Activated T-cell treated with anti-CD3 and anti-CD28 coated beads for 4 hours (primary cell): ENCODE data around the gene TBX10.
"Not testable (repeated sequence)": the region's sequence is repeated elsewhere in the genome, so short reads cannot be mapped to it uniquely, and the experiment has no call there.

Experiments used
- DNase-seq: peaks from one replicate; pipeline ENCODE4 v3.0.0-alpha.2; 2020

Gene TBX10

DNA sequence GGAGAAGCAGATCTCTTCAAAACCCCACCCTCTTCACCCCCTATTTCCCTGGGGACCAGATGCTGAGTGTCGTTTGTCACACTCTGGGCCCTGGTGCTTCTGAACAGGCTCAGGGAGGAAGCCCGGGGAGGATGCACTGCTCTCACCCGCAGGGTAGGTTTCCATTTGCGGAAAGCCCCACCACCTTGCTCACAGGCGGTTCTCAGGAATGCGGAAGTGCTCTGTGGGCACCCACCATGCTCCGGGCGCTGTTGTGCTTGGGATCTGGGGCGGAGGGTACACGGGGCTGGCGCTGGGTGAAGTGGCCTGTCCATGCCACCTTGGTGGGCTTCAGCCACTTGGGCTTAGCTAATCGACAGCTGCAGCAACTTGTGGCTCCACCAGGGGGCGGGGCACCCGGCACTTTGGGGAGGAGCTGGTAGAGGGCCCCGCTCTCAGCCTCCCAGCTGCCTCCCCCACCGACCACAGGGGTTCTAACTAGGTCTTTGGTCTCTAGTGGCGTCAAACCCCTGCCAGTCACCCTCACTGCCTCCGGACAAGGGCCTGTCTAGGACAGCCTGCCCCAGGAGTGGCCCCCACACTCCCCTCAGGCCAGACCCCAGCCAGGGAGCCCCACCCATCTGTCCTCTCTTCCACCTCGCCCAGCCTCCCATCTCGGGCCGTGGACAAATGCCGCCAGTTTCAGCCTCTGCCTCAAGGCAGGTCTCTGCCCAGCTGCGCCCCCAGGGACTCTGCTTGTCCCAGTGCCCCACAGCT is 25.4 kb downstream of the TBX10 start:
- DNase-seq: peak; percentile 74

DNA sequence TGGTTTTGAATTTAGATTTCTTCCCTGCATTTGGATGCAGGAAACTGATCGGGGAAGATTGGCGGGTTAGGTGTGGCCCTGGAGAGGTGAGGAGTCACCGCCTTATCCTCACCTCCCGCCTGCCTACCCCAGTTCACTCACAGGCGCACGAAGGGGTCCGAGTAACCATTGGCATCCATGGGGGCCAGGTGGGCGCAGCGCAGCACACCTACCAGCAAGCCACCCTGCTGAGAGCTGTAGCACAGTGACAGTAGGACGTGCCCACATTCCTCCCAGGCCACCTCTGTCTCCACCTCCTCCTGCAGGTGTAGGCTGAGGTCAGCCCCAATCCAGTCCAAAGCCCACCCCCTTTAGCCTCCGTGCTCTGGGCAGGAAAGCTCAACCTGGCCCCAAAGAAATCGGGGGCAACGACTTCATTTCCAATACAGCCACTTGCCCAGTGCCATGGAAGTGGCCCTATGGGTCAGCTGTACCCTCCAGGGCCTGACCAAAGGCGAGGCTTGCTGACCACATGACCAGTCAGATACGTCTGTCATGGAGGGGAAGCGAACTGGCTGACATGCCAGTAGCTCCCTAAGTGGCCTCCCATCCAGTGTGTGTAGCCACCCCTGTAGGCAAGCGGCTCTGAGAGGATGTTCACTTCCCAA is 26.1 kb downstream of the TBX10 start:
- no peak for DNase-seq

DNA sequence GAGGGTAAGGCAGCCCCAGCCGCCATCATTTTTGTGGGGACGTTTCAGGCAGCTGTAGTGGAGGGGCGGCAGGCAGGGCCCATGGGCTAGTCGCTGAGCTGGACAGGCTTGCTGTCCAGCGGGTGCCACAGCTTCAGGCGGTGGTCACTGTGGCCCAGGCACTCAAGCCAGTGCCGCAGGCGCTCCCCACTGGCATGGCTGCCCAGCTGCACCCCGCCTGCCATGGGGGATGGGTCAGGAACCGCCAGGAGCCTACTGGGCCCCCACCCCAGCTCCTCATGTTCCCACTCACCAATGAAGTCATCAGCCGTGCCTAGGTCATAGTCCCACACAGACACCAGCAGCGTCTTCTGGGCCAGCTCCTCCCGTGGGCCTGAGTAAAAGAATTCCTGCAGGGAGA is 26.8 kb downstream of the TBX10 start:
- no peak for DNase-seq

DNA sequence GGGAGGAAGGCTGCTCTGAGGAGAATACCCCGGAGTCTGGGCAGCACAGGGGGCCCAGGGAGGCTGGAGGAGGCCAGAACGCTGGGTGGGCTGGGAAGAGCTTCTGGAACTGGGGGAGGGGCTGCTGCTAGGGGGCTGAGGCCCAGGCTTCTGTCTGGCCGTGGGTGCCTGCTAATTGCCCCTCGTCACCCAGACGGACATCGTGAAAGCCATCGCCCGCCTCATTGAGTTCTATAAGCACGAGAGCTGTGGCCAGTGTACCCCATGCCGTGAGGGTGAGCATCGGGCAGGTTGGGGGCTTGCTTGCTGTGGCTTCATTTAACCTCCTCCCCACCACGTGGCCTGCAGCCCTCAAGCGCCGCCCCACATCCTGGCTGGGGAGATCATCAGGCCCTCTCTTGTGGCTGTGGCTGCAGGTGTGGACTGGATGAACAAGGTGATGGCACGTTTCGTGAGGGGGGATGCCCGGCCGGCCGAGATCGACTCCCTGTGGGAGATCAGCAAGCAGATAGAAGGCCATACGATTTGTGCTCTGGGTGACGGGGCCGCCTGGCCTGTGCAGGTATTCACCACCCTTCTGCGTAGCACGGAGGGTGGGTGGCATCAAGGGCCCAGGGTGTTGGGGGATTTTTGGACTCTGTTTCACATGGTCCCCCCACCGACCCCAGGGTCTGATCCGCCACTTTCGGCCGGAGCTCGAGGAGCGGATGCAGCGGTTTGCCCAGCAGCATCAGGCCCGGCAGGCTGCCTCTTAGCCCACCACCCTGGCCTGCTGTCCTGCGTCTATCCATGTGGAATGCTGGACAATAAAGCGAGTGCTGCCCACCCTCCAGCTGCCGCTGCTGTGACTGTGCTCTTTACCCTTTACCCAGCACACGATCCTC is 27.6 kb downstream of the TBX10 start:
- DNase-seq: no peak

DNA sequence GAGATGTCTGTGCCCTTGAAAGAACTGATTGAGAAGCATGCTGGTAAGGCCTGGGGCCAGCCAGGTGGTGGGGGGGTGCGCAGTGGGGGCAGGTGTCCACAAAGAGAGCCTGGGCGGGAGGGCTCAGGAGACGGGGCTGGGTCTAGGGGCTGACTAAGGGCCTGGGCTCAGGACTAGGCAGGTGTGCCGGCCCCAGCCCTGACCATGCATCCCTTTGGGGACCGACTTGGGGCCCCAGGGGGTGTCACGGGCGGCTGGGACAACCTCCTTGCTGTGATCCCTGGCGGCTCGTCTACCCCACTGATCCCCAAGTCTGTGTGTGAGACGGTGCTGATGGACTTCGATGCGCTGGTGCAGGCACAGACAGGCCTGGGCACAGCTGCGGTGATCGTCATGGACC is 28.4 kb downstream of the TBX10 start:
- DNase-seq: no peak

DNA sequence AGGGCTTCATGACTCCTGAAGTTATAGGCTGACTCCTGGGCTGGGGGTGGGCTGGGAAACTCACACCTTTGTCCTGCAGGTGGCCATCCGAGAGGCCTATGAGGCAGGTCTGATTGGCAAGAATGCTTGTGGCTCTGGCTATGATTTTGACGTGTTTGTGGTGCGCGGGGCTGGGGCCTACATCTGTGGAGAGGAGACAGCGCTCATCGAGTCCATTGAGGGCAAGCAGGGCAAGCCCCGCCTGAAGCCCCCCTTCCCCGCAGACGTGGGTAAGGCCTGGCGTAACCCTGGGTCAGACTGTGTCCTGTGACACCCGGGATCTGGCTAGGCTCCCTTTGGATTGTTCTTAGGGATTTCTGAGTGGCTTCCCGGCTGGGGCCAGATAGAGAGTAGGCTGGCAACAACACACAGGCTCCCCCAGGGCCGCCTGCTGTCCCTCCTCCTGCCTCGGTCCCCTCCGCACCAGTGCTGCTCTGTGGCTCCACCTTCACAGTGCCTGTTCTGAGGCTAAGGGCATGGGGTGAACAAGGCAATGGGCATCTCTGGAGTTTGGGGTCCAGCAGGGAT is 29.2 kb downstream of the TBX10 start:
- DNase-seq: no peak

DNA sequence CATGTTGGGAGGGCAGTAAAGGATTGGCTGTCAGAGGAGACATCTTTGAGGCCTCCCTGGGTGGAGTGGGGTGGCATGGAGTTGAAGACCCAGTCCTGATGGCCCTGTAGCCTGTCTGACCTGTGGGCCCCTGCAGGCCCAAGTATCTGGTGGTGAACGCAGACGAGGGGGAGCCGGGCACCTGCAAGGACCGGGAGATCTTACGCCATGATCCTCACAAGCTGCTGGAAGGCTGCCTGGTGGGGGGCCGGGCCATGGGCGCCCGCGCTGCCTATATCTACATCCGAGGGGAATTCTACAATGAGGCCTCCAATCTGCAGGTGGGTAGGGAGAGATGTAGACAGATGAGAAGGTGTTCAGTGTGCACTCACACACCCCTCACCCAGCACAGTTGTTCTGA is 30.2 kb downstream of the TBX10 start:
- DNase-seq: no peak

DNA sequence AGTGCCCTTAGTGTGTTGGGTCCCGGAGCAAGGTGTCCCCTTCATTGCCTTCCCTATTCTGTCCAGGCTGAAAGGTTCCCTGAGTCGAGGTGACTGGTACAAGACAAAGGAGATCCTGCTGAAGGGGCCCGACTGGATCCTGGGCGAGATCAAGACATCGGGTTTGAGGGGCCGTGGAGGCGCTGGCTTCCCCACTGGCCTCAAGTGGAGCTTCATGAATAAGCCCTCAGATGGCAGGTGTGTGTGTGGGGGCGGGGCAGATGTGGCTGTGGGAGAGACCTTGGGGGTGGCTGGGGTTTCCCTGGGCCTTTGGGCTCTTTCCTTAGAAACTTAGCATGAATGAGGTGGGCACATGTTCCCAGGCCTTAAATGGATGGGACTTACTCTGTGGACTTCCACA is 31.1 kb downstream of the TBX10 start:
- no peak for DNase-seq

DNA sequence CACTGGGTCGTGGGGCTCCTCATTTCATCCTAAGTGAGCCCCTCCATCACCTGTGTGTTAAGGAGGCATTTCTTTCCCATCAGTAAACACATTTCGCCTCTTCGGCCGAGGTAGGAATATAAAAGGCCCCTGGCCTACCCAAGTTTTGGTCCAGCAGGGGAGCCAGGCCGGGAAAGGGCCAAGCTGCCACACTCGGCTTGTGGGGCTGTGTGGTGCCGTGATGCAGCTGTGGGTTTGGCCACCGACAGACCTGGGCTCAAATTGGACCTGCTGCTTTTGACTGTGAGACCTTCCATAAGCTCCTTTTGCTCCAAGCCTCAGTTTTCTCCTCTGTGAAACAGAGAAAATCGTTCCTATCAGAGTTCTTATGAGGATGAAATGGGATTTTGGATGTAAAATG is 32.1 kb downstream of the TBX10 start:
- no peak for DNase-seq

DNA sequence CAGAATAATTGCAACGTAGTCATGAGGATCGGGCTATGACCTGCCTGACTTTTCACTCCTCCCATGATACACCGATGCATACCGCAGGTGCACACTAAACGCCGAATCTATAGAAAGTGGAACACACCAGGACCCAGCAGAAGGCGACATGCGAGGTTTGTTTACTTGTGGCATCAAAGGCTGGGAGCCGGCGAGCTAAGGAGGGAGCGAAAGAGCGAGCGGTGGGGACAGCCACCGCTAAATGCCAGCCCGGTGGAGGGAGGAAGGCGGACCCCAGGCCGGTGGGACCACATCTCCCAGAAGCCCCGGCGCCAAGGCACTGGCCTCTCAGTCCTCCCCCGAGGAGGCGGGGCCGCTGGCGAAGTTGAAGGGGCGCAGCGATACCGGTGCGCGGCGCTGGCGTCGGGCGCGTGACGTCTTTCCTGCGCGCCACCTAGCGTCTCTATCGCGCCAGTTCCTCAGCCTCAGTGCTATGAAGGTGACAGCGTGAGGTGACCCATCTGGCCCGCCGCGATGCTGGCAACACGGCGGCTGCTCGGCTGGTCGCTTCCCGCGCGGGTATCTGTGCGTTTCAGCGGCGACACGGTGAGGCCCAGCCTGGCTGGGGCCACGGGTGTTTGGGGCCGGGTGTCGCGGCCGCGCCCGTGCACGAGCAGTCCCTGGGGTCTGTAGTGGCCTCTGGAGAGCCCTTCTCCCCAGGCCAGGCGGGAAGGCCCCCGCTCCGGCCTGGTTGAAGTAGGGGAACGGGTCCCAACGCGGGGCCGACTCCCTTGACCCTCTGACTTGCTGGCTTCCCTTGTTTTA is 32.9 kb downstream of the TBX10 start, which contains the start of gene NDUFV1:
NDUFV1 (plus strand) TSS at position 445 of the 804 bp plus-strand sequence; CDS start at position 514, 69 bp downstream.
- DNase-seq: peak; percentile 94

DNA sequence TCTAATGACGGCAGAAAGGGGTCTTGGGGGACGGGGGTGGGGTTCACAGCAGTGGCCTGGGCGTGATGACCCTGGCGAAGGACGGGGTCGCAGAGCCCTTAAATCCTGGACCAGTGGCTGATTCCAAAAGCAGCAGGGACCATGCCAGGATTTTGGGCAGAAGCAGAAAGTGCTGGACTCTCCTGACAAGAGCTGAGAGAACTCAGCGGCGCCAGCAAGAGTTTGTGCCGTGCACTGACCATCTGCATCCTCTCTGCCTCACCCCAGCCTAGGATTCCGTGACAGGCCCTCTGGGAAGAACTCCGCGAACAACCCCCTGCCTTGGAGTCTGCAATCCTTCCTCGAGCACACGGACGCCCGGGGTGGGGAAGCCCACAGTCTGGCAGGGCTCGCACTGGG is 33.5 kb downstream of the TBX10 start:
- no peak for DNase-seq

DNA sequence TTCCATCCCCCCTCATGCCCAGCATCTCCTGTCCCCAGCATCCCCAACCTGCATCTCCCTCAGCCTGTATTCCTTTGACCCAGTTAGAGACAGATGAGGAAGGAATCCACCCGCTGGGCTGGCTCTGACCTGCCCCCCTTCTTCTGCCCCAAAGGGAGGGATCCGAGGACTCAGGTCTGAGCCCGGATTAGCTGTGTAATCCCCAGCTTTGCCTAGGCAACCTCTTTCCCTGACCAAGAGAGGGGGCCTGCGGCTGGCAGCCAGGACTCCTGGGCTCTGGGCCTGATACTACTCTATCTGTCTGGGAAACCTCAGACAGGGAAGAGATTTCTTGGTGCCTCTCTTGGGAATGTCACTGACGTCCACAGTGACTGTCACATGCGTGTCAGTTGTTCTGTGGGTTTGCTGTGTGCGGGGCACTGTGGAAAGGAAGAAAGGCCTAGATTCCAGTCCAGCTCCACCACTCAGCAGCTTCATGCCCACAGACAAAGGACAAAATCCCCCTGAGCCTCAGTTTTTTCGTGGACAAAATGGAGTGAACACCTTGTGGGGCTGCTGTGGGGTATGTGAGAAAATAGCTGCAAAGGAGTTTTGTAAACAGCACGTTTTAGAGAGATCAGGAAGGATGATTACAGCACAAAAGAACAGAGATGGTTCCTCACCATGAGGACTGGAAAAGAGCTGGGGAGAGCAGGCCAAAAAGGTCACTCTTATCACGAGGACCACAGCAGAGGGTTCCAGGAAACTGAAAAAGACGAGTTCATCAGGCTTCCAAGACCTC is 34.1 kb downstream of the TBX10 start:
- no peak for DNase-seq

DNA sequence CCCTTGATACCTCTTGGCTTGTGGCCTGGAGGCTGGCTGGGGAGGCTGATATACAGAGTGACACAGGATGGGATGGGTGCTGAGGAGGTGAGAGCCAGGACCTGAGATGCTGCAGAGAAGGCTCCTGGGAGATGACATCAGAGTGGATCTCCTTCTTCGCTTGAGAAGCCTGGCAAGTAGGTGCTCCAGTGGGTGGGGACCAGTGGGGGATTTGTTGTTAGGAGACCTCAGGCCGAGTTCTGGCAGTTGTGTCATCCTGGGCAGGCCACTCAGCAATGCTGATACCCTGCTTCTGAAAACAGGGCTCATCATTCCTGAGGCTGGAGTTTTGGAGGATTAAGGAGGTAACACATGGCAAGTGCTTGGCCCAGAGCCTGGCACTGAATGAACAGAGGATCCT is 34.7 kb downstream of the TBX10 start:
- DNase-seq: no peak

DNA sequence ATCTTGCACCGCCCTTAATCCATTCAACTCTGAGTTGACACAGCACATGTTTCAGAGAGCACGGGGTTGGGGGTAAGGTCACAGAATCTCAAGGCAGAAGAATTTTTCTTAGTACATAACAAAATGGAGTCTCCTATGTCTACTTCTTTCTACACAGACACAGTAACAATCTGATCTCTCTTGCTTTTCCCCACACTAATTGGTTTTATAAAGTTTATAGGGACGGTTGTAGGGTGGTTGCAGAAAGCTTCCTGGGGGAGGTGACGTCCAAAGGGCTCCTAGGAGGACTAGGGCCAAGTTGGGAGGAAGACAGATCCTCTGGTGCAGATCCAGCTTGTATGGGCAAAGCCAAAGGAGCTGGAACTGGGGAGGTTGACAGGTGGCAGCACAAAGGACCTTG is 35.4 kb downstream of the TBX10 start:
- not testable (repeated sequence) for DNase-seq

DNA sequence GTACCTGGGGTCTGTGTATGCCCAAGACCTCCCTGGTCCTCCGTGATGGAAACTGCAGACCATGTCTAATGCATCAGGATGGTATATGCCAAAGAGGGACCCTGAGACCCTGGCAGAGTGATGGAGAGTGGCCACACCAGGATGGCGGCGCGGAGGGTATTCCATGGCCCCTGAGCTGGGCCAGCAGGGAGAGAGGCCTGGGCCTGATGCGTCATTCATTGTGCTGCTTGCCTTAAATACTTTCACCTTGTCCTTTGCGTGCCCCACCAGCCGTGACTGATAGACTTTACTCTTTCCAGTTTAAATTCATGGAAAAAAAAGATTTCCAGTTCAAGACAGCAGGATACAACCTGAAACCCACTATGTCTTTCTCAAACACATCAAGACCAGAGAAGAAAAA is 38.5 kb downstream of the TBX10 start:
- no peak for DNase-seq

DNA sequence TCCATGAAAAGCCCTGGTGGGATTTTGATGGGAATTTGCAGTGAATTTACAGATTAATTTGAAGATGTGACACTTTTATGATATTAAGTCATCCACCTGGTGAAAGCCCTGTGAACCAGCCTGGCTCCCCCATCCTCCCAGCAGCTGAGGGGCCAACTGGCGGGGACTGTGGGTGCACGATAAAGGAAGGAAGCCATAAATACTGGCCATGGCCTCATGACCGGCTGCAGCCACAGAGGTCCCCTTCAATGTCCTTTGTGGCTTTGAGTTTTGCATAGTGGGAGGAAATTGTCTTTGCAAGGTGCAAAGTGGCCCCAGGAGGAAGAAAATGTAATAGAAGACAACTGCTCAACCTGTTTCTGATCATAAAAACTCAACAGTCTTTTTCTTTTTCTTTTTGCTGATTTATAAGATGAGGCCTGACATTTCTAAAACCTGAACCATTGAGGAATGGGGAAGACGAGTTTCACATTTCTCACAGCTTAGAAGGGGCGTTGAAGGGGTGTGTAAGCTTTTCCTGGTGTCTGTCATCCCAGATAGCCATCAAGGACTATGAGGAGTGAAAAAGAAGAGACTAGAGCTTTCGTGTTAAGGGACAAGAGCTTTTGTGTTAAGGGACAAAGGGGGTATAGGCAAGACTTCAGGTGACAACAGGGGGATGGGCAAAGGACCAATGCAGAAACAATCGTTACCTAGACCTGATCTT is 39.1 kb downstream of the TBX10 start:
- no peak for DNase-seq

DNA sequence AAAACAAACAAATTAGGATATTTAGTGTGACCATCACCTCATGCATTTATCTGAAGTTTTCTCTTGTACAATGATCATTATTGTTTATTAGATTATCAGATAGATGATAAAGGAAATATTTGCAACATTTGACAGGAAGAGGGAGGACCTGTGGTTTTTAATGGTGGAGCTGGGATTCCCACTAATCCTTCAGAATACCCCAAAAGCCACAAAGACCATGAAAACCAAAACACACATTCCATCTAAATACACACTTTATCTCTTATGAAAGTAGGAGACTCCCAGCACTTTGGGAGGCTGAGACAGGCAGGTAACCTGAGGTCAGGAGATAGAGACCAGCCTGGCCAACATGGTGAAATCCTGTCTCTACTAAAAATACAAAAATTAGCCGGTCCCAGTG is 40.4 kb downstream of the TBX10 start:
- no peak for DNase-seq

DNA sequence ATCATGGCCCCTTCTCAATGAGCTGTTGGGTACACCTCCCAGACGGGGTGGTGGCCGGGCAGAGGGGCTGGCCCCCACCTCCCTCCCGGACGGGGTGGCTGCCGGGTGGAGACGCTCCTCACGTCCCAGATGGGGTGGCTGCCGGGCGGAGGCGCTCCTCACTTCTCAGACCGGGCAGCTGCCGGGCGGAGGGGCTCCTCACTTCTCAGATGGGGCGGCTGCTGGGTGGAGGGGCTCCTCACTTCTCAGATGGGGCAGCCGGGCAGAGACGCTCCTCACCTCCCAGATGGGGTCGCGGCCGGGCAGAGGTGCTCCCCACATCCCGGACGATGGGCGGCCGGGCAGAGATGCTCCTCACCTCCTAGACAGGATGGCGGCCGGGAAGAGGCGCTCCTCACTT is 41.6 kb downstream of the TBX10 start:
- not testable (repeated sequence) for DNase-seq

DNA sequence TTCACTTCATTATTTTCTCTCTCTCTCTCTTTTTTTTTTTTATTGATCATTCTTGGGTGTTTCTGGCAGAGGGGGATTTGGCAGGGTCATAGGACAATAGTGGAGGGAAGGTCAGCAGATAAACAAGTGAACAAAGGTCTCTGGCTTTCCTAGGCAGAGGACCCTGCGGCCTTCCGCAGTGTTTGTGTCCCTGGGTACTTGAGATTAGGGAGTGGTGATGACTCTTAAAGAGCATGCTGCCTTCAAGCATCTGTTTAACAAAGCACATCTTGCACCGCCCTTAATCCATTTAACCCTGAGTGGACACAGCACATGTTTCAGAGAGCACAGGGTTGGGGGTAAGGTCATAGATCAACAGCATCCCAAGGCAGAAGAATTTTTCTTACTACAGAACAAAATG is 42.1 kb downstream of the TBX10 start:
- not testable (repeated sequence) for DNase-seq

DNA sequence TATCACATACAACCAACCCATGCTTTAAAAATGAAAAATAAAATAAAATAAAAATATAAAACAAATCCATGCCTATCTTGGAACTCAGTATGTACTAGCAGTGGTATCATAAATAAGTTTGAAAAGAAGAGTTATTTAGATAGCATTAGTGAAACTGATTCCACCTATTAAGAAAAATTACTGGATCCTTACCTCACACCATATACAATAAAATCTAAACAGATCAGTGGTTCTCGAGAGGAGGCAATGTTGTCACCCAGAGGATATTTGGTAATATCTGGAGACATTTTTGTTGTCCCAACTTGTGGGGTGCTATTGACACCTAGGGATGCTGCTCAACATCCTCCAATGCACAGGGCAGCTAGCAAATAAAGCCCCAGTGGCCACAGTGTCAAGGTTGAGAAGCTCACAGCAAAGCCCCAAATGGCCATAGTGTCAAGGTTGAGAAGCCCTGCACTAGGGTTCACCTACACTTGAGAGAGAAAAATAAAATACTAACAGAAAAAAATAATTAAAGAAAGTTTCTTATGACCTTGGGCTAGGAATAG is 42.7 kb downstream of the TBX10 start:
- DNase-seq: no peak

DNA sequence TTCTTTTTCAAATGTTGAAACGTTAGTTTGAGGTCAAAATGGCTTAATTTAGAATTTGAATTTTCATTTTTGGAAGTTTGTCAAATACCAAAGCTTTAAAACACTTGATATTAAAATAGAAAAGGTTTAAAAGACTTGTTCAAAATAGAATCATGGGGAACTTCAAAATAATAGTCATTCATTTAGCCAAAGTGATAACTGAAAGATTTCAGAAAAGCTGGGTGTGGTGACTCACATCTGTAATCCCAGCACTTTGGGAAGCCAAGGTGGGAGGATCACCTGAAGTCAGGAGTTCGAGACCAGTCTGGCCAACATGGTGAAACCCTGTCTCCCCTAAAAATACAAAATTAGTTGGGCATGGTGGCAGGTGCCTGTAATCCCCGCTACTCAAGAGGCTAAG is 45.1 kb downstream of the TBX10 start:
- DNase-seq: no peak
